LoVo (cell line): Measurements from ENCODE around the gene MTCH1.

Source experiments
- DNase-seq: peaks from one replicate; pipeline ENCODE4 v3.0.0-alpha.2; 2016; ENCODE audit warnings: low spot score

Gene MTCH1

DNA sequence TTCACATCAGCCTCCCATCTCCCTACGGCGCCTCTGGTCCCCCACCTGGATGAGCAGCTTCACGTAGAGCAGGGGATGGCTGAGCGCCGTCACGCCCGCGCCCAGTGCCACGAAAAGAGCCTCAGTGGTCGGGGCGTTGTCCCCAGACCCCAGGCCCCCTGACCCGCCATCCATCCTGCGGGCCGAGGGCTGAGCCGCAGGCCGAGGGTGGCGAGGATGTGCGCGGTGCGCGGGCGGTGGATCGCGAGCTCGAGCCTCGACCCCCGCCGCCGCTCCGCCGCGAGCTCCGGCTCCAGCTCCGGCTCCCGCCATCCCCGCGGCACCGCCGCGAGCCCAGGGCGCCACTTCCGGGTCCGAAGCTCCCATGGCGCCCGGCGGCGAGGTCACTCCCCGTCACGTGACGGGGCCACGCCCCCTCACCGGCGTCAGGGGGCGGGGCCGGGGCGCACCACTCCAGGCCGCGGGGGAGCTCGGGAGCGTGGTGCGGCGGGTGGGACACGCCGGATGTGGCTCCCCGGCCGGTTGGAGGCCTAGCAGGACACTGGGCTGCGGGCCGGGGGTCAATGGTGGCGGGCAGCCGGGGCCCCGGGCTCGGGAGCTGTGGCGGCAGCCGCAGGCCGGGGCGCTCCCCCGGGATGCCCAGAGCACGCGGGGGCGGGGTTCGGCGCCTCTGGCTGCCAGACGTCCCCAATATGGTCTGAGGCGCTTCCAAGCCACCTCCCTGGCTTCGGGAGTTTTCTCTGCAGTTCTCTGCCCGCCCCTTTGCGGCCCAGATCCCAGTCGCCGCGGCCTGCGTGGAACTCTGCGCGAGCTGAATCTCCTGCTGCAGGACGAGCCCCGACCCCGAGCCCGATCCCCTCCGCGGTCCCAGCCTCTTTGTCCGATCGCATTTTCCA, at the start of gene MTCH1:
Gene MTCH1 (minus strand): TSS at position 389 of the 896 bp plus-strand sequence. CDS start 23 bp downstream, at position 366.
- DNase-seq, result peak; percentile 91

- DNase-seq, result no peak
These were observed 48.1 kb upstream of the MTCH1 start for GRCh38 chr6:37033819-37034795.

GRCh38 chr6:37033255-37033654, 47.3 kb upstream of the MTCH1 start:
- DNase-seq, result no peak

DNA sequence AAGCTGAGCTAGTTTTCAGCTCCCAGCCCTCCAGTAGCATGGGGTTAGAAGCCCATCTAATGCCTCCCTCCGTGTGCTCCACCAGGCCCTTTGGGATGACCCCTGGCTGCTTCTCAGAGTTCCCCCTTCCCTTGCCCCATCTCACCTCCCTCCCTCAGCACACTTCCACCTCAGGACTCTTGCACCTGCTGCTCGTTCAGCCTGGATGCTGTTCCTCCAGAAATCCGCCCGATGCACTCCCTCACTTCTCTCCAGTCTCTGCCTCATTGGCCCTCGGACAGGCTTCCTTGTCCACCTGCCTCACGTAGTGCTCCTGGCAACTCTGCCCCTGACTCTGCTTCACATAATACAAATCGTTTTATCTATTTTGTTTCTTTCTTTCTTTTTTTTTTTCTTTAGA, 46.2 kb upstream of the MTCH1 start:
- DNase-seq, result no peak

GRCh38 chr6:37030599-37030998, 44.6 kb upstream of the MTCH1 start:
- DNase-seq, result no peak

DNA sequence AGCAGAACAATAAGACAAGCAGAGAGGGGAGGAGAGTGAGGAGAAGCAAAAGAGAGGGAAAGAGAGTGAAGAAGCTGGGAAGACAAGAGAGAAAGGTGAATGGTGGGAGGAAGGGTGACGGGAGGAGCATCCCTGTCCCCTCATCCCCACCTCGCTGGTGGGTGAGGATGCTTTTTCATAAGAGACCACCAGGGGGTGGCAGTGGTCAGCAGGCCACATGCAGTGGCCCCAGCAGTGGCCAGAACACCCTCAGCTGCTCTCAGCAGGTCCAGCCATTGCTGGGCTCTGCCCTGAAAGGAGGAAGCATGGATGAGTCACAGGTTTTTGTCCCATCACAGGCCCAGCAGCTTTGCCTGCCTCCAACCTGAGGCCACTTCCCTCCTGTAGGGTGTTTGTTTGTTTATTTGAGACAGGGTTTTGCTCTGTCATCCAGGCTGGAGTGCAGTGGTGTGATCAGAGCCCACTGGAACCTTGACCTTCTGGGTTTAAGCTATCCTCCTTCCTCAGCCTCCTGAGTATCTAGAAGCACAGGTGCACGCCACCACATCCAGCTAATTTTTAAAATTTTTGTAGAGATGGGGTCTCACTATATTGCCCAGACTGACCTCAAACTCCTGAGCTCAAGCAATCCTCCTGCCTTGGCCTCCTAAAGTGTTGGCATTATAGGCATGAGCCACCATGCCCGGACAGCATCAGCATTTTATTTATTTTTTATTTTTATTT, 43.4 kb upstream of the MTCH1 start:
- peak; percentile 80 for DNase-seq

DNA sequence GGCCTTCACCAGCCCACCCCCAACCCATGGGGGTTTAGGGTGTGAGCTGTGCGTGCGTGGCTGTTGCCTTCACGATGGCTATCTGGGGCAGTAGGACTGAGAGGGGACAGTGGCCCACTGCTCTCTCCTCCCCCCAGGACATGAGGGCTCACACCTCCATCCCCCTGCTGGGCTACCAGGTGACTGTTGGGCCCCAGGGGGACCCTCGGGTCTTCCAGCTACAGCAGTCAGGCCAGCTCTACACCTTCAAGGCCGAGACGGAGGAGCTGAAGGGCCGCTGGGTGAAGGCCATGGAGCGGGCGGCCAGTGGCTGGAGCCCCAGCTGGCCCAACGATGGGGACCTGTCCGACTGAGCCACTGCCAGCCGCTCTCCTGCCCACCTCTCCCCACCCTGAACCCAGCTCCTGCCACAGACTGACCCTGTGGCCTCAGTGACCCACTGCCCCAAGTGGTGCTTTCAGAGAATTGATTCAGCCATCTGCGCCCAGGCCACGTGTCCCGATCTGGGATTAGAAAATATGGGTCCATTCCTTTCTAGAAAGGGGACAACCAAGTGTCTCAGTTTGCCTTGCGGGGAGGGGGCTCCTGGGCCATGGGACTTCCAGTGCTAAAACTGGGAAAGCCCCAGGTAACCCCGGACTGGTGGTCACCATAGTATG, 41.9 kb upstream of the MTCH1 start:
- no peak for DNase-seq

GRCh38 chr6:37027036-37027720, 41.2 kb upstream of the MTCH1 start:
- DNase-seq, result no peak

DNA sequence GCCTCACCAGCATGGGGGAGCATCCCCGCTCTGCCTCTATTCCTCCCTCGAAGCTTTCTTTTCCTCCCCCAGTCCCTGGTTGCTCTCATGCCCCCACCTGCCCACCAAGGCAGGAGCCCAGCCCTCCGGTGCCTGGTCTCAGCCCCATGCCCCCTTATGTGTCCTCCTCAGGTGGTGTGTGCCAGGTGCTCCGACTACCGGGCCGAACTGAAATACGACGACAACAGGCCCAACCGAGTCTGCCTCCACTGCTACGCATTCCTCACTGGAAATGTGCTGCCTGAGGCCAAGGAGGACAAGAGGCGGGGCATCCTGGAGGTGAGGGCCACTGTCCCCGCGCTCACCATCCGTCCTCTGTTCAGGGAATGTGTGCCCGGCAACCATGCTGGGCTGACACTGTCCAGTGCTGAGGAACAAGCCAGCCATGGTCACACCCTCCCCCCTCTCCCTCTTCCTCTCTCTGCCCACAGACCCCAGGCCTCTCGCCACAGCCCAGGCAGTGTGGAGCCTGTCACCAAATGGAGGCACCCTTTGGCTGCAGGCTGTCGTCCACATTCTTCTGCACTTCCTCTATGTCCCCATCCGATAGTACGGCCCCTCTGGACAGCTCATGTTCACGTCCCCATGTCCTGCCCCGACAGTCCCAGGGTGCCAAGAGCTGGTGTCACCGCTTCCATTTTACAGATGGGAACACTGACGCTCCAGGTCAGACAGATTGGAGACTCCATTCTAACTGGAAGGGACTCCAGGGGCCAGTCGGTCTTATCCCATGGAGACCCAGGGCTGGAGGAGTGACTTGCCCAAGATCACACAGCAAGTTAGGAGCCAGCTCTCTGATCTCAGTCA, 39.8 kb upstream of the MTCH1 start:
- no peak for DNase-seq

GRCh38 chr6:37024656-37025337, 38.8 kb upstream of the MTCH1 start:
- peak; percentile 92 for DNase-seq

- no peak for DNase-seq
These were observed 36.3 kb upstream of the MTCH1 start for GRCh38 chr6:37022135-37022863.

- DNase-seq, result no peak
These were observed 35.5 kb upstream of the MTCH1 start for GRCh38 chr6:37021356-37022129.

- DNase-seq, result no peak
These were observed 34.8 kb upstream of the MTCH1 start for GRCh38 chr6:37020812-37021211.

DNA sequence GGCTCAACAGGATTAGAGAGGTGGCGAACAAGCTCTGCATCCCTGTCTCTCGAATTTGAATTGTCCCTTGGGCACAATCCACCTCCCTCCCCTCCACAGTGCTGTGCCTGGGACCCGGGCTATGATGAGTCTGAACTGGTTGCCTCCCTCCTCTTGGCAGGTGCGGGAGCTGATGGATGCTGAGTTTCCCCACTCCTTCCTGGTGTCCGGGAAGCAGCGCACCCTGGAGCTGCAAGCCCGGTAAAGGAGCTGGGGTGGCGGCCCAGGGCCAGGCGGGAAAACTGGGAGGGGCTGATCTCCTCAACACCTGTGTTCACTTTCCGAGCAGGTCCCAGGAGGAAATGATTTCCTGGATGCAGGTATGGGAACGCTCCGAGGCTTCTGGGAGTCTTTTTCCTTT, 34.4 kb upstream of the MTCH1 start:
- no peak for DNase-seq

GRCh38 chr6:37019065-37019450, 33.1 kb upstream of the MTCH1 start:
- peak; percentile 68 for DNase-seq

DNA sequence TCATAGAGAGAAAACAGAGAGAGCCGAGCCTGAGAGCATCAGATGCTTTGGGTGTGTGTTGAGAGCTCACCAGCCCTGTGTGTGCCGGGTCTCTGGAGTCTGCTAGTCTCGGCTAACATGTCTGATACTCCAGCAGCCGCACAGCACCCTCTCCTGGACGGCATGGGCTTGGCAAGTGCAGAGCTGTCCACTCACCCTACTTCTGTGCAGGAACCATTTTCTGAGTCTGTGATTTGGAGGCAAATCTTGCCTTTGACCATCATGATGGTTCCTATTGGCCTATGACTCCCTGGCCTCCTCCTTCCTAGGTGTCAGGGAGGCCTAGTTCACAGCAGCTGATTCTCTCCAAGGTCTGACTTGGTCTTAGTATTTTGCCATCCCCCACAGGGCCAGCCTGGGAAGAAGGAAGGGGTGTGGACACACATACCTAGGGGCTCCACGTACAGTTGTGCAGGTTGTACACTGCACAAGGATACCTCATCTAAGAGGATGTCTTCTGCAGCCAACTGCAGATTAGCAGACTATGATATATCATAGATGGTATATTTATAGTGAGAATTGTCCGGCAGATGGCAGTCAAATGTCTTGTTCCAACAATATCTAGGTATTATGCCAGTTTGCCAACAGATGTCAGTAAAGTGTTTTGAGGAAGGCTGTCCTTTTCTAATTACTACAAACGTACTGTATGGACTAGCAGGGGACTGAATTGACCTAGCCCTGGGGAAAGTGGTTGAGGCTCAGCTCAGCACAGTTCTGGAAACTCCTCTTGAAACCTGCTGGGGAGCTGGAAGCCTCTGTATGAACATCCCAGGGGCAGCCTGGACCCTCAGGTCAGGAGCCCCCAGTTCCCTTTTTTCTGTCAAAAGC, 32.4 kb upstream of the MTCH1 start:
- peak; percentile 89 for DNase-seq
